Spinal cord (tissue), 10 donors: ENCODE results near the gene TBX21. TPM values are rescaled to one million over a fixed set of nuclear protein-coding genes. Genes with fewer than 3 reads are reported as not detected.
"Not testable (repeated sequence)": the region's sequence is repeated elsewhere in the genome, so short reads cannot be mapped to it uniquely, and the experiment has no call there.

Experiments used
- DNase-seq, 6 donors: peaks; one replicate each; pipeline versions ENCODE4 v3.0.0 to v3.0.0-alpha.2; 2013 to 2015; ENCODE audit warnings: low spot score in 6 of 6, low read depth in 4 of 6
- H3K27ac ChIP-seq: one replicate; pipeline ENCODE4 v1.5.1; 2013; ENCODE audit warnings: low read depth, low read length, control low read depth
- H3K27me3 ChIP-seq: one replicate; pipeline ENCODE4 v1.6.1; 2013; ENCODE audit warnings: low read length; ENCODE audit not compliant: control insufficient read depth, insufficient read depth
- H3K36me3 ChIP-seq: one replicate; pipeline ENCODE4 v1.6.1; 2013; ENCODE audit warnings: low read length; ENCODE audit not compliant: control insufficient read depth, insufficient read depth
- H3K4me1 ChIP-seq: one replicate; pipeline ENCODE4 v1.6.1; 2013; ENCODE audit warnings: low read length; ENCODE audit not compliant: control insufficient read depth, insufficient read depth
- H3K4me3 ChIP-seq: one replicate; pipeline ENCODE4 v1.5.1; 2013; ENCODE audit warnings: low read depth, low read length, control low read depth
- H3K9me3 ChIP-seq: one replicate; pipeline ENCODE4 v1.6.1; 2013; ENCODE audit warnings: low read length; ENCODE audit not compliant: control insufficient read depth, insufficient read depth
- WGBS: methylation state at CpG from one replicate; pipeline ENCODE4 v1.1.5; 2013; ENCODE audit warnings: missing lambda C conversion rate; ENCODE audit not compliant: insufficient coverage; 5-methylcytosine and 5-hydroxymethylcytosine counted together
- polyA plus RNA-seq, 2 donors: library from polyadenylated mRNA; unstranded; fragments of 120-200 nt; gene quantifications; one replicate each; pipeline ENCODE4 v1.2.1, GENCODE V29; 2013; ENCODE audit not compliant: insufficient read length in 2 of 2
- total RNA-seq, 2 donors: library from RNA; depleted of rRNA in 1 of 2; stranded (reverse); fragments of 120-200 nt in 1 of 2; fragments of >200 nt in 1 of 2; gene quantifications; one replicate each; pipeline versions ENCODE4 v1.2.3 to v1.2.4, GENCODE V29; 2013 to 2014
- donor health status: healthy.

Gene TBX21
- total and polyA plus RNA-seq, 4 donors: 0.17 to 0.36 (median 0.26) TPM

GRCh38 chr17:47762728-47763127 is 29.7 kb downstream of the TBX21 start:
- H3K4me3 ChIP-seq: no peak overlapping the region
- H3K27ac ChIP-seq: no peak overlapping the region
- WGBS: no CpG with 5 or more reads among the region's 2 CpGs
- no peak for DNase-seq
- H3K27me3 ChIP-seq: no peaks in the 10 kb centered on the region
- peaks cover 4% of the 10 kb centered on the region for H3K9me3 ChIP-seq
- no peaks in the 10 kb centered on the region for H3K4me1 ChIP-seq
- no peaks in the 10 kb centered on the region for H3K36me3 ChIP-seq

DNA sequence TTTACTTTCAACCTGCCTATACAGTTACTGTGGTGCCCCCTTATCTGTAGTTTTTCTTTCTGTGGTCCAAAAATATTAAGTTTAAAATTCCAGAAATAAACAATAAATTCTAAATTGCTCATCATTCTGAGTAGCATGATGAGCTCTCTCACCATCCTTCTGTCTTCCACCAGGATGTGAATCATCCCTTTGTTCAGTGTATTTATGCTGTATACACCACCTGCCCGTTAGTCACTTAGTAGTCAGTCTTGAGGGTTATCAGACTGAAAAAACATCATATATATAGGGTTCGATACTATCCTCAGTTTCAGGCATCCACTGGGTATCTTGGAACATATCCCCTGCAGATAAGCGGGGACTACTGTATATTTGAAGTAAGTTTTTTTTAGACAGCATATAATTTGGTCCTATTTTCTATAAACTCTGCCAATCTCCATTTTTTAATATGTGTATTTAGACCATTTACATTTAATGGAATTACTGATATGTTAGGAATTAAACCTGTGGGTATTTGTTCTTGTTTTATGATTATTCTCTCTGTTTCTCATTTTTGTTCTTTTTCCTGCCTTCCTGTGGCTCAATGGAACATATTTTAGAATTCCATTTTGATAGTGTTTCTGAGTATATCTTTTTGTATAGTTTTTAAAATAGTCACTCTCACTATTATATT is 31.0 kb downstream of the TBX21 start:
- H3K4me1 ChIP-seq: no peaks in the 10 kb centered on the region

DNA sequence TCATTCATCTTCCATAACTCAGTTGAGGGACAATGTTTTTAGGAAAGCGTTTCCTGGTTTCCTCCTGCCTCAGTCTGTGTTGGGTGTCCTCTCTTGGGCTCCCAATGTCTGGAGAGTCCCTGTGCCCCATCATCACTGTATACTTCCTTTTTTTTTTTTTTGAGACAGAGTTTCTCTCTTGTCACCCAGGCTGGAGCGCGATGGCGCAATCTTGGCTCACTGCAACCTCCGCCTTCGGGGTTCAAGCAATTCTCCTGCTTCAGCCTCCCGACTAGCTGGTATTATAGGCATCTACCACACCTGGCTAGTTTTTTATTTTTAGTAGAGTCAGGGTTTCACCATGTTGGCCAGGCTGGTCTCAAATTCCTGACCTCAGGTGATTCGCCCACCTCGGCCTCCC is 40.6 kb downstream of the TBX21 start:
- H3K36me3 ChIP-seq, H3K4me3 ChIP-seq, H3K9me3 ChIP-seq, H3K27ac ChIP-seq, DNase-seq, H3K4me1 ChIP-seq: not testable (repeated sequence)
- 100% methylated on average over 3 of the region's 9 CpGs for WGBS
- H3K27me3 ChIP-seq: peaks cover 48% of the 10 kb centered on the region

More for the DNA sequence above, 31.0 kb downstream of the TBX21 start:
- no peak overlapping the region for H3K27ac ChIP-seq
- peaks cover 4% of the 10 kb centered on the region for H3K9me3 ChIP-seq
- DNase-seq: no peak
- no CpG with 5 or more reads among the region's 3 CpGs for WGBS
- no peak overlapping the region for H3K4me3 ChIP-seq
- H3K27me3 ChIP-seq: no peaks in the 10 kb centered on the region
- H3K36me3 ChIP-seq: no peaks in the 10 kb centered on the region

DNA sequence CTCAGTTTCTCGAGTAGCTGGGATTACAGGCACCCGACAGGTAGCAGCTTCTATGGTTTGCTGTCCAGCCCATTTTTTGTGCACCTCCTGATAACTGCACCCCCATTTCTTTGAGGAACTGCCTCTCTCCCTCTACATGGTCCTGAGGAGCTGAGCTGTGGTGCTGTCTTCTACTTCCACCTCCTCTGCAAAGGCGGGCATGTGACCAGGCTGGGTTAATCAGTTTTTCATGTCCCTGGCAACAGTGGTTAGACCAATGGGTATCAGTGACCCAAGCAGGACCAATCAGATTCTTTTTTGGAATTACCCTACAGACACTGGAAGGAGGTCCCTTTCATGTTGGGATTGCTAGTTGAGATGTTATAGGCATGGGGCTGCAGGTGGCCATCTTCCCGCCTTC is 41.3 kb downstream of the TBX21 start:
- H3K27me3 ChIP-seq: peaks cover 49% of the 10 kb centered on the region

DNA sequence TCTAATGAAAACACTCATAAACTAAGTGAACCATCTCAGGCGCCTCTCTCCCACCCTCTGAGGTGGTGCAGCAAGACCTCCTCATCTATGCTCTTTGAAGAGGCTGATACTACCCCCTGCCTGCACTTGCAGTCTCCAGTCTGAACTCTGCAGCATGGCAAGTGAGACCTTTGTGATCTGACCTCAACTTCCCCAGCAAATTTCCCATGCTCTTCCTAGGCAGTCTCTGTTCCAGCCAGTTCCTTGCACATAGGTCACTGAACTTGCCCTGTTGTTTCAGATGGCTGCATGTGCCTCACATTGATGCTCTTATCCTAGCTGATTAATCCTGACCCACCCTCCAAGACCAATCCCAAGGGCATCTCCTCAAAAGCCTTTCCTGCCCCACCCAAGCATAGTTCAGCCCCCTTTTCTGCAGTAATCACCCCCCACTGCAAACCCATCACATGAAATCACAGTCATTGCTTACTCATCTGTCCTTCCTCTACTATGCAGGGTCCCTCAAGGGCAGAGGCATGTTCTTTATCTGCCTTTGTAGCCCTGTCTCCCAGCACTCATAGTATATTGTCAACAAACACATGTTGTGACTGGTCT is 42.0 kb downstream of the TBX21 start:
- 50% methylated on average over 1 of the region's 1 CpG for WGBS
- Histone ChIP-seq H3K4me1 (no peaks in the 10 kb centered on the region), H3K9me3 (no peaks in the 10 kb centered on the region), H3K27me3 (peaks cover 49% of the 10 kb centered on the region), H3K27ac (no peak overlapping the region), H3K4me3 (no peak overlapping the region), H3K36me3 (no peaks in the 10 kb centered on the region)
- DNase-seq: no peak

More for the DNA sequence above, 41.3 kb downstream of the TBX21 start:
- Histone ChIP-seq H3K27ac (no peak overlapping the region), H3K36me3 (no peaks in the 10 kb centered on the region), H3K9me3 (no peaks in the 10 kb centered on the region), H3K4me1 (no peaks in the 10 kb centered on the region), H3K4me3 (no peak overlapping the region)
- WGBS: 70% methylated on average over 3 of the region's 4 CpGs
- no peak for DNase-seq

DNA sequence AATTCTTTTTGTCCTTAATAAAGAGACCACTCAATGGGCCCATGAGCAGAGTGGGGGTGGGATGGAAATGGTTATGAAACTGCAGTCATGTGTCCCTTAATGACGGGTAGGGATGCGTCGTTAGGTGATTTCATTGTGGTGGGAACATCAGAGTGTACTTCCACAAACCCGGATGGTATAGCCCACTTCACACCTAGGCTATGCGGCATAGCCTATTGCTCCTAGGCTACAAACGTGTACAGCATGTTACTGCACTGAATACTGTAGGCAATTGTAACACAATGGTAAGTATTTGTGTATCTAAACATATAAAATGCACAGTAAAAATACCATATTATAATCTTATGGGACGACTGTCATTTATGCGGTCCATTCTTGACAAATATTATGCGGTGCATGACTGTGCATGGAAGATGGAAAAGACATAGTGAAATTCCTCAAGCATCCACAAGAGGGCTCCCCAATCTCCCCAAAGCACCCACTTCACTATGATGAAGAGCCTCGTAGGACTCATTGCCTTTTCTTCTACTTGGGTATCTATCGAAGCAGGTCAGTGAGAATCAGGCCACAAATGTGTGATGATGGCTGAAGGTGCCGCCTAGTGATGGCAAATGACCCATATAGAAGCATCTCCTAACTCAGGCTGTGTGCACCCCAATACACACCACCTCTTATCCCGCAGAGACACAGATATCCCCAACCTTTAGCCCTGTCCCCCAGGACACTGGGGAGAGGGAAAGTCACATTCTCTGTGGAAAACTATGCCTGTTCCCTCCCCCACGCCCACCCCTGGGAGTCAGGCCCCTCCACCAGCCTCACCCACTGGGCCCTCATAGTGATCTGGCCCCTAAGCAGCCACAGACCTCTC is 43.5 kb downstream of the TBX21 start:
- no peak overlapping the region for H3K27ac ChIP-seq
- peaks cover 49% of the 10 kb centered on the region for H3K27me3 ChIP-seq
- no peaks in the 10 kb centered on the region for H3K4me1 ChIP-seq
- WGBS: 80% methylated on average over 1 of the region's 14 CpGs
- DNase-seq: peak in 2 of 6 donors; percentile 22 to 37
- H3K4me3 ChIP-seq: no peak overlapping the region
- H3K36me3 ChIP-seq: no peaks in the 10 kb centered on the region
- no peaks in the 10 kb centered on the region for H3K9me3 ChIP-seq

- Histone ChIP-seq H3K4me3 (no peak overlapping the region), H3K27me3 (peaks cover 48% of the 10 kb centered on the region), H3K27ac (no peak overlapping the region), H3K9me3 (no peaks in the 10 kb centered on the region), H3K4me1 (no peaks in the 10 kb centered on the region), H3K36me3 (no peaks in the 10 kb centered on the region)
- 21% methylated on average over 45 of the region's 45 CpGs for WGBS
- no peak for DNase-seq
Observed at GRCh38 chr17:47778184-47778635, 45.2 kb downstream of the TBX21 start.

- peaks cover 38% of the 10 kb centered on the region for H3K27me3 ChIP-seq
- no peak overlapping the region for H3K27ac ChIP-seq
- DNase-seq: no peak
- H3K4me3 ChIP-seq: no peak overlapping the region
- no peaks in the 10 kb centered on the region for H3K4me1 ChIP-seq
- H3K9me3 ChIP-seq: no peaks in the 10 kb centered on the region
- H3K36me3 ChIP-seq: no peaks in the 10 kb centered on the region
- WGBS: 80% methylated on average over 1 of the region's 5 CpGs
Observed at GRCh38 chr17:47781397-47781796, 48.4 kb downstream of the TBX21 start.

DNA sequence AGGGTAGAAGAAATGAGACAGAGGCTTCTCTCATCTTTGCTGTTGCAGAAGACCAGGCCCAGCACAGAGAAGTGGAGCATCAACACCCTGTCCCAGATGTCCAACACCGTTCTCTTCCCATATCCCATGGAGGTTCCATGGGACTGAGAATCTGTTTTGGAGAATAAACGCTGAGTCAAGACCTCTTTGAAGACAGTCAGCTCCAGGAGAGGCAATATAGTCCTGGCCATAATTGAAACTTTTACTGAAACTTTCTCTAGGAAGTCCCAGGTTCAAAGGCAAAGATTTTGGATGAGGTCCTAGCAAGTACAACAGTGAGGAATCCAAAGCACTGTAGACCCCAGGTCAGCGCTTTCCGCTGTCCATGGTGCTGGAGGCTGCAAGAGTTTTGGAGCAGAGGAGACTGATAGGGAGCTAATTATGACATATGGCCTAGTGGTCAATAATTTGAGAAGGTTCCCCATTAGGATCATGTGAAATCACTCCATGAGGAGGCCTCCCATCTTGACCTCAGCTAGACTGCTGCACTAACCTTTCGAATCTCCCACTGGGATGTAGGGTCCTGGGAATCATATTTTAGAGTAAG is 52.6 kb downstream of the TBX21 start:
- no peaks in the 10 kb centered on the region for H3K36me3 ChIP-seq
- H3K4me3 ChIP-seq: no peak overlapping the region
- peaks cover 8% of the 10 kb centered on the region for H3K4me1 ChIP-seq
- H3K9me3 ChIP-seq: no peaks in the 10 kb centered on the region
- H3K27me3 ChIP-seq: peaks cover 44% of the 10 kb centered on the region
- 80% methylated on average over 1 of the region's 5 CpGs for WGBS
- H3K27ac ChIP-seq: no peak overlapping the region
- peak in 1 of 6 donors; percentile 49 for DNase-seq
